Activated CD4-positive, CD25-positive, alpha-beta regulatory T cell treated with anti-CD3 and anti-CD28 coated beads, Interleukin-2, amount 50 U/mL, for 16 hours (primary cell): Measurements from ENCODE around the gene MCC.

Experiments used
- DNase-seq: peaks from one replicate; pipeline ENCODE4 v3.0.0-alpha.2; 2020; ENCODE audit warnings: low read depth, low spot score

MCC gene

DNA sequence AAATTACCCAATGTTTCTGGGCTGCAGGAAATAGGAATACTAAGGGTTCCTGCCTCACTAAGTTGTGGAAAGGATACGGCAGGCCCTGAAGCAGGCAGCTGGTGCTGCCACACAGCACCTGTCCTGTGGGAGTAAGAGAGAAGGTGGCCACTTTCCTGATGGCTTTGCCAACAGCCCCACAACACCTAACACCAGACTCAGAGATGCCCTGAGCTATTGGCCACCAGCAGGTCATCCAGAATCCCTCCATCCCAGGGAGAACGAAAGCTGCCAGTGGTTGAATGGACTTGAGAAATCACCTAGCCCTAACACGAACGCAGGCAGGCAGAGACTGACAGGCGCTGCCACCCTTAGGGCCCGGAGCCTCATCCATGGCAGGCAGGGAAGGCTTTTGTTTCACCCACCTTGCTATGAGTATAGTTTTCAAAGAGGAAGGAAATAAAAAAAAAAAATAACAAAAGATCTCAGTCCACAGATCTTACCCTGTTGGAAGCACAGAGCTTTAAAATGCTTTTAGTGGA, 429.5 kb downstream of the MCC start:
- no peak for DNase-seq

DNA sequence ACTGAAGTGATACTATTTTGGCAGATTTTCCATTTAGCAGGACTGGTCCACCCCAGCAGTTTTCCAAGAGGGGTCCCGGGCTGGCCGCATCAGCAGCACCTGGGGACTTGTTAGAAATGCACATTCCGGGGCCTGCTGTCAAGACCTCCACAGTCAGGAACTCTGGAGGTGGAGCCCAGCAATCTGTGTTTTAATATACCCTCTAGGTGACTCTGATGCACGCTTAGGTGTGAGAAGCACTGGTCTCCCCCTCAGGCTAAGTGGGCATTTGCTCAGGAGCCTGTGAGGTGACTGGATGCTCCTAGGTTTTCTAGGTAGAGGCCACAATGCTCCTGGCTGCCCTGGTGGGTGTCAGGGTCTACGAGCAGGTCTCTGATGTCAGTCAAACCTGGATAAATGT, 430.0 kb downstream of the MCC start:
- no peak for DNase-seq

DNA sequence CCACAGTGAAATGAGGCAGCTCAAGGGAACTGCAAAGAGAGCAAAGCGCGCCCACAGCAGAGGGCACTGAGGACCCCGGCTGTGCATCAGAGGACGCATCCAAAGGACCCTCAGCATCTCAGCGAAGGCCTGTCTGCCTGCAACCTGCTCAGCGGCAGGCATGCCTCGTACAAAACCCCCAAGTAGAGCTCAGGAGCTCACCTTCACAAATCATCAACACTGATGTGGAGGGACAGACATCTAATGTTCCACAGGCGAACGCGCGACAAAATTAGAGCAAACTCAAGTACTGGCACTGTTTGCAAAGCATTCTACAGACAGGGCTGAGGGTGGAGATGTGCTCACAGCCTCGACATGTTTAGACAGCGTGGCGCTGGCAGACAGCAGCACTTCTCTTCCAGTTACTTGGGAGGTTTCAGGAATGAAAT, 430.7 kb downstream of the MCC start:
- DNase-seq, result no peak

DNA sequence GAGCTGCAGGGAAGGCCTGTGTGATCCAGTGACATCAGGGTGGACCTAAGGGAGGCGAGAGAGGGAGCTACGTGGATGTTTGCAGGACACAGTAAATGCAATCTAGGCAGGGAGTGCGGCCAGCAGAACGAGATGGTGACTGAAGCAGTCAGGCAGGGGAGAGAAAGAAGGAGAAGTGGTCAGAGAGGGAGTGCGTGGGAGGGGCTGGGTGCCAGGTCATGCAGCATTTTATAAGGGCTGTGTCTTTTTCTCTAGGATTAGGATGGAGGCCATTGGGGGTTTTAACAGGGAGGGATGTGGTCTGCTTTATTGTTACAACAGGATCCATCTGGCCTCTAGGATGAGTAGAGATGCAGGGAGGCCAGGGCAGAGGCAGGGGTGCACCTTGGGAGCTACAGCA, 431.3 kb downstream of the MCC start:
- no peak for DNase-seq

DNA sequence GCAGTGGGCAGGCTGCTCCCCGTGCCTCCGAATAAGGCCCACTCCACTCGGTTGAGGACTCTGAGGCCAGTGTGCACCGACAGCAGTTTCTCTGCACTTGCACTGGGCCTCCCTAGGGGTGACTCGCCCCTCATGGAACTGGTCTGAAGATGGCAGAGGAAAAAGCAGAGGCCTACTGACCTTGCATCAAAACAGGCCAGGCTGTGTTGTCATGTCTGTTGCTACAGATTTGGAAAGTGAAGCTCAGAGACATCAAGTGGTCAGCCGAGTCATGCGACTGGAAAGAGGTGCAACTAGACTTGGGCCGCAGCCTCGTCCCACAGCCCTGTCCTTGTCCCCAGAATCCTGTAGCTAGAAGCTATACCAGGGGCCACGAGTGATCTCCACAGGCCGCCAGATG, 433.4 kb downstream of the MCC start:
- no peak for DNase-seq

DNA sequence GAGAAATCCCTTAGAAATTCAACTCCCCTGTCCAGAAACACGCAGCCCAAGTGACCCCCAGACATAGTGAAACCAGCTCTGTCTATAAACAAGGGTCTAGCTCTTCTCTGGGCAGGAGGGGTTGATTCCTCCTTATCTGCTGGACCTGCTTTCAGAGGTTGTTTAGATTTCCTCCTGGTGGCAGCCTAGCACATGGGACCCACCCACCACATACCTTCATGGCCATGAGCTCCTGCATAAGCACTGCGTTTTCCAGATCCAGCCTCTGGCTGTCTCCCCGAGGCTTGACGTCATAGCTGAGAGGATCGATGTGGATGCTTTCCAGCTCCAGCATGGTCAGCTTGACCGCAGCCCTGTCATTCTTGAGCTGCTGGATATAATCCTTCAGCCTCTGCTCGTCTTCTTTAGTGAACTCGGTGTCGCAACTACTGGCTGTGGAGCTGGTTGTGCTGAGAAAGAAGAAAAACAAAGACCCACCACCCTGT, 434.7 kb downstream of the MCC start:
- no peak for DNase-seq

DNA sequence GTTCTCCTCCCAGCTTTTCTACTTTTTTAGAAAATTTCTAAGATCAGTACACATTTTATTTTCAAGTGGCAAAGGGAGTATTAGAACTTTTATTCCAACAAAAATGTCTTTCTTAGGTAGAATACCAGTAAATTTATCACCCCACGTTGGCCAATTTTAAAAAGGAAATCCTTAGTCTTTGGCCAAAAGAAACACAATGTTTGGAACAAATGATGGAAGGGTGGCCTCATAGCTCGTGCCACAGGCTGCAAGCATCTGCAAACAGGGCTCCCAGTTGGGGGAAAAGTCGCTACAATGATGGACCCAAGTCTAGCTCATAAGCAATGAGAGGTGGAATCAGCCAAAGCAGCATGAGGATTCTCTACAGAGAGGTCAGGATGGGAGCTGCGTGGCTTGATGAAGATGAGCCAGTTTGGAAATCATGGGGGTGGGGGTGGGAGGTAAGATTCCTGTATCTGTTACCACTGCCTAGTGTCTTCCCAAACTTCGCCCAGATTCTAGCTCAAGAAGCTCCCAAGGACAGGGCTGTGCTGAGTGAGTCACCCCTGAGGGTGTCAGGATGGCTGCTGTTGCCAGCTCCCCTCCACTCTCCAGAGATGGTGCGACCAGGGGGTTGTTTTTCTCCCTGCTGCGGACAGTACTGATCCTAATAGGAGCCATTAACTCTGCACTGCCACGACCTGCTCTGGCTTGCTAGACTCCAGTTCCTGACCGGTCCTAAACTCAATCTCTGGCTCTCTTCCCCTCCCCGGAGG, 436.0 kb downstream of the MCC start:
- no peak for DNase-seq

DNA sequence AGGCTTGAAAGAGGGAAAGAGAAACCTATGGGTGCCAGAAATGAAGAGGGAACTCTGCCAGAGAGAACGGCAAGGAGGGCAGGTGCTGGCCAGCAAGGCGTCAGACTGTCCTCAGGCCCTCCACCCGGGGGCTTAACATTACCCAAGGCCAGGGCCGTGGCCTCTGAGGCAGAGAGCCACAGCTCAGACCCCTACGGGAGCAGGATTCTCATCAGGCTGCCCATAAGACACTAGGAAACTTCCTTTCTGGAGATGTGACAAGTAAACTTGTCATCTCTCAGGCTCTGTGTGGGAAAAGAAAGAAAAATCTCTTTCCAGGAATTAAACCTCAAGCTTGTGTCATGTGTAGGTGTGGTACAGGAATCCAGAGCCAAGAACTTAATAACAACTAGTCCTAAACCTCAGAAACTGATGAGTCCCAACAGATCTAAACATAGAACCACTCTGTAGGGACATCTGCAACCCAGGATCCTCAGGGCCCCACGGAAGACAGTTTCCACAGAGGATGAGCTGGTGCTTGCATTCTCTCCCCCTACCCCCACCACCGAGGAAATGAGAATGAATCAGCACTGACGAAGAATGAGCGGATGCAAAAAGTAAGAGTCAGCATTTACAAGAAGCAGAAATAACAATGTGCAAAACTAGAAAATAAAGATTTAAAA, 437.4 kb downstream of the MCC start:
- DNase-seq, result no peak

DNA sequence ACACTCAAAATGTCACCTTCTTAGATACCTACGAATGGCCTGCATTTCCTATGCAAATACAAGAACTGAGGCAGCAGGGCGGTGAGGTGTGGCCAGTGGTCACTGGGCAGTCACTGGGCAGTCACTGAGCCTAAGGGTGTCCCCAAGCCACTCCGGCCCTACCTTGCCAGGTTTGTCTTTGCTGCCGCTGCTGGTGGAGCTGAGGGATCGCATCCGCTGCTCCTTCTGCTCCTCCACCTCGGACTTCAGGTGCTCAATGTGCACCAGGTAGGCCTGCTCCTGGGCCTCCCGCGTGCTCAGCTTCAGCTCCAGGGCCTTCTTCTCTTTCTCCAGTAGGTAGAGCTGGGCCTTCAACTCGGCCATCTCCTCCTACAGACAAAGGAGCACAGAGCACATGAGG, 439.3 kb downstream of the MCC start:
- no peak for DNase-seq

DNA sequence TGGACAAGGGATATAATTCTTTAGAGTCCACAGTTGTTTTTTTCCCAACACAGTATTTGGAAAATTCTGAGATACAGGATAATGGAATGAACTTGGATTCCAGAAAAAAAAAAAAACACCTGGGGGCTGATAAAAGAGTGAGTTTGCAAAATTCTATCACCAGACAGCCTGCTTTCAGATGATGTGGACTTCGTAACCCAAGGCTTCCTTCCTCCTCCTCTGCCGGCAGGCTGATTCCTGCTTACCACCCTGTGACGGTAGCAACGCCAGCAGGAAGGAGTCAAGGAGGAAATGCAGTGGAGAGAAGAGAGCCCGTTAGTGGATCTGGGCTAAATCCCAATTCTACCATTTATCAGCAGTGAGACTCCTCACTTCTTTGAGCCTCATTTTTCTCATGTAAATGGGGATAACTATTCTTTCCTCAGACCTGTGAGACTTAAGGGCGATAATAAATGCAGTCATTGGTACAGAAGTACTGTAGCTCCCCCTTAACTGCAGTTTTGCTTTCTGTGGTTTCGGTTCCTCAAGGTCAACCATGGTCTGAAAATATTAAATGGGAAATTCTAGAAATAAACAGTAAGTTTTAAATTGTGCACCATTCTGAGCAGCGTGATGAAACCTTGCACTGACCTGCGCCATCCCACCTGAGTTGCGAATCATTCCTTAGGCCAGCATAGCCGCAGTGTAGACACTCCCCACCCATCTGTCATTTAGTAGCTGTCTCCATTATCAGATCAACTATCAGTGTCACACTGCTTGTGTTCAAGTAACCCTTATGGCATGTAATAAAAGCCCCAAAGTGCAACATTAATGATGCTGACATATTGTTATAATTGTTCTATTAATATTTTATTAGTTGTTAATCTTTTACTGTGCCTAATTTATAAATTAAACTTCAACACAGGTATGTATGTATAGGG, 440.3 kb downstream of the MCC start:
- no peak for DNase-seq

DNA sequence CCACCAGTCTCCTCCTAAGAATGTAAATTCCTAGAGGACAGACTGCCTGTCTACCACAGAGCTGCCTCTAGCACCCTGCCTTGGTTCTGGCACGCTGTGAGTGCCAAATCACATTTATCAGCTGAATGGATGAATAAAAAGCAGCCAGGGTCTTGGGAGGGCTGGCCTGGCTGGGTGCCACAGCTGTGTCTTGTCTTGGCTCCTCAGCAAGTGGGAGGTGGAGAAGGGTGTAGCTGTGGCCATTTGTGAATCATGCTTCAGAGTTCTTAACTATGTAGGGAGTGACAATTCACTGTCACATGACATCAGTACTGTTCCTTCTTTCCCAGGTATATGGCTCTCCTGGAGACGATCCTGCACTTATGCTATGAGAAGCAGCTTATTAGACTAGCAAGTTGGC, 441.0 kb downstream of the MCC start:
- no peak for DNase-seq

DNA sequence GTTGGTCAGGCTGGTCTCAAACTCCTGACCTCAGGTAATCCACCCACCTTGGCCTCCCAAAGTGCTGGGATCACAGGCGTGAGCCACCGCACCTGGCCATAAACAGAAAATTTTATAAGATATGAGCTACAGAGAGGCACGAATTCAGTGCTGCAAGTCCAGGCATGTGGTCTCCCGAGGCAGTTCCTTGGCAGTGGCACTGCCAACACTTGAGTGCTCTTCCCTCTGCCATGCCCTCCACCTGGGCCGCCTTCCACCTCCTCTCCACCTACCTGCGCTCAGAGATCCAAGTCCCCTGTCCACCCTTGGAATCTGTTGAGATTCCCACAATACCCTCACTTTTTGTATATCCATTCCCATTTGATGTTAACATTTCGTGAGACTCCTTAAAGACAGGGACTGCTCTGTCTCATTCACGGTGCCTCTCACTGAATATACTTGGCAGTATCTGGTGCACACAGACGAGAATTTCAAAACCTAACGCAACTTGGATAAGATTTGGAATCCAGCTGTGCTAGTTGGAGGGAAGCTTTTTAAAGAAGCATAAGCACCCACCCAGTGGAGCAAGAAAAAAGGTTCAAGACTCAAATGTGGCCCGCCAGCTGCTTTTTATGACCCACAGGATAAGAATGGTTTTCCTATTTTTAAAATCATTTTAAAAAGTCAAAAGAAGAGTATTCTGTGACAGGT, 443.3 kb downstream of the MCC start:
- no peak for DNase-seq

DNA sequence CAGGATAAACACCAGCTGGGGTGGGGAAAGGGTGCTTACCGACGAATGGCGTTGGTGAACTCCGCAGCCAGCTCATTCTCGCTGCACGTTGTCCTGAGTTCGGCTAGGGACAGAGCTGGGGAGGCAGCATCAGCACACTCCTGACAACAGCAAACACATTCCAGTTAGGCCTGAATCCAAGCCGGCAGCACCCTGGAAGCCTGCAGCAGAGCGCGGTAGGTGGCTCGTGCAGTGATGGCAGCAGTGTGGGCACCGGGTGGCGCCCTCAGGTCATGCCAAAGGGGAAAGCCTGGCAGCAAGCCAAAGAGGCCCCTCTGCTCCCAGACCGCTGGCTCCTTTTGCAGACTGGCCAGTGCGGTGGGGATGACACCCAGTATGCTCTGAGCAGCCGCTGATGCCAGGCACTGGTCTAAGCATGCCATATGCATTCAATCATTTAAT, 444.7 kb downstream of the MCC start:
- DNase-seq, result no peak

DNA sequence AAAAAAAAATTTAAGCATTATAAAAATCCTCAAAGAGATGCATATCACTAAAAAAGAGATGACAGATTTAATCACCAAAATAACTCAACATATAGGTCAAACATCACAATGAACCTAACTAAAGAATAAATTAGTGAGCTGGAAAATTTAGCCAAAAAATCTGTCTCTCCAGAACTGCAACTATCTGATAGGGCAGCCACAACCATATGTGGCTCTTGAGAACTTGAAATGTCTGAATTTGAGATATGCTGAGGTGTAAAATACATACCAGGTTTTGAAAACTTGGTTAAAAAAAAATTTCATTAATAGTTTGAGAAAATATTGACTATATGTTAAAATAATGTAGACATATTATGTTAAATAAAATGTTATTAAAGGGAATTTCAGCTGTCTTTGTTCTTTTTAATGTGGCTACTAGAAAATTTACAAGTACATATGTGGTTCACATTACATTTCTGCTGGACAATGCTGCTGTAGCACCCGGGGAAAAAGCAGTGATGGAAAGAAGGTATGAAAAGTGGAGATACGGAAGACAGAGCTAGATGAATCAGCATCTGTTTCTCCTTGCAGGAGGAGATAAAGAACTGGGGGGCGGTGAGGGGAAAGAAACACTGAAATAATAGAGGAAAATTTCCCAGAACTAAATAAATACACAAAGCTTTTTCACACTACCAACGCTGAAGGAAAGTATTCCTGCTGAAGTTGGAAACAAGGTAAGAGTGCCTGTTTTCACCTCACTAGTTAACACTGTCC, 445.6 kb downstream of the MCC start:
- DNase-seq, result no peak

DNA sequence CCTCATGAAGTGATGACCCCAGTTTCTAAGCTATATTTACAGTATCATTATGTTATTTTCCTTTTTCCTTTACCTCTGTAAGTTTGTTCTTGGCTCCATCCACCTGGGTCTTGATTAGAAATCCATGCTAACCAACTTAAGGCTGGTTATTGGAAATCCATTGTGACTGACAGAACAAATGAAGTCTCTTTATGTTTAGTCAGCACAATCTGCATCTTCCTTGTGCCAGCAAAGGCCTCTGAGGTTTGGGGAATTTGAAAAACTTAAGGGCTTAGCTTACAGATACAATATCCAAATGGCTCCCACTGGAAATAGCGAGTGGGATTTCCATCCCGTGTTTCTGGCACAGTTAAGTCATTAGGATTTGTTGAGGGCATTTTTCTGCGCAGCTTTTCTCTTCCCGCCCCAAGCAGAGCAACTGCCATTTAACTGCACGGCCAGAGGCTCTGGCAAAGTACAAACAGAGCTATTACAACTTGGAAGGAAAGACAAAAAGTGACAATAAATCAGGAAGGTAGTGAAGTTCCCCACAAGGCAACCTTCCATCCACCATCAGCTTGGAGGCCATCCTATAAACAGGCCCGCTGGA, 447.5 kb downstream of the MCC start:
- DNase-seq, result no peak

DNA sequence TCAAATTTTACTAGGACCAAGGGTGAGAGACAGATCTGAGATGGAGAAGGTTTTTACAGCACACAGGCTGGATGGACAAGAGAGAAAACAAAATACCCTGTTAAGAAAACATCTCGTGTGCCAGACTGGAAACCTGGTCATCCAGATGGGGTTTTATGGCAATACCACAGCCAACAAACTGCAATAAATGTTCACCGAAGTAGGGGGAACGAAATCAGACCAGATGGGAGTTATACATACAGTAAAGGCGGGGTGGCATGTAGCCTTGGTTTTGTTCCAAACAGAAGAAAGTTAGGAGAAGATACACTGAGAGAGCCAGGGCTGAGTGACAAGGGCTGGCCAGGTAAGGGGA, 448.3 kb downstream of the MCC start:
- DNase-seq, result no peak

DNA sequence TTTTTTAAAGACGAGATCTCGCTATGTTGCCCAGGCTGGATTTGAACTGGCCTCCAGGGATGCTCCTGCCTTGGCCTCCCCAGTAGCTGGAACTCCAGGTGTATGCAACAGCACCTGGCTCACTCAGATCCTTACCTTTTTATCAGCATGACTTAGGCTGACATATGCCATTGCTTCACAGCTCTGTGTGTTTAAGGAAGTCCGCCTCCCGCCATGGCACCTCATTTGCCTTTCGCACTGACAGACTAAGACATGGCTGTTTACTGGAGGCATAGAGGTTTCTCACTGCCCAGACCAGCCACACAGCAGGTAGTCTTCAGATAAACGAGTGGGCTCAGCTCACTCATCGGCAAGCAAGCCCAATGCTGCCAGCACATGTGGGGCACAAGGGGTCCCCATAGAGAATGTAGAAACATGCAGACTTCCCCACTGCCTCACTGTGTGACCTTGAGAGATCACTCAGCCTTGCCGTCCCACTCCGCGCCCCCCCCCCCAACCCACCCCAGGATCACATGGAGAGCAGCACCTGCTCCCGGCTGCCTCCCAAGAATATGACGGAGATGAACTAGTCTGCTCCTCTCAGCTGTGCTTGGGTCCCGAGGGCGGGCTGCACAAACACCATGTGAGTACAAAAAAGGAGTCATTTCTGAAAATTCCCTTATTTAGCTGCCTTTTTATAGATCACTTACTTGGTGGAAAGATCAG, 448.9 kb downstream of the MCC start:
- DNase-seq, result no peak

DNA sequence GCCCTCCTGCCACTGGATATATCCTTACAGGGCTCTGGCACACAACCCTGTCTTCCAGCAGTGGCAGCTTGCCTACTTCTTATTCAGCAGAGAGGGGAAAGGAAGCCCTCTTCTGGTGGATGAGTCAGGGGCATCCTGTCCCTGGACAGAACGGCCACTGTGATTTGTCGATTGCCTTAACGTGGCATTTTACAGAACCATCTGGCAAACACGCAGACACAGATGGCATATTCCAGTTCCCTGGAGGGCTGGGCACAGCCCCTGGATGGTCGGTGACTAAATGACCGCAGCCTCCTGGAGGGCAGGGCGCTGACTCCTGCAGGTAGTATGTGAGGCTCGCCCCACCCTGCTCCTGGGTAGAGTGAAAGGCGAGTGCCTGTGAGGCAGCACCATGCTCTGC, 449.5 kb downstream of the MCC start:
- DNase-seq, result no peak

DNA sequence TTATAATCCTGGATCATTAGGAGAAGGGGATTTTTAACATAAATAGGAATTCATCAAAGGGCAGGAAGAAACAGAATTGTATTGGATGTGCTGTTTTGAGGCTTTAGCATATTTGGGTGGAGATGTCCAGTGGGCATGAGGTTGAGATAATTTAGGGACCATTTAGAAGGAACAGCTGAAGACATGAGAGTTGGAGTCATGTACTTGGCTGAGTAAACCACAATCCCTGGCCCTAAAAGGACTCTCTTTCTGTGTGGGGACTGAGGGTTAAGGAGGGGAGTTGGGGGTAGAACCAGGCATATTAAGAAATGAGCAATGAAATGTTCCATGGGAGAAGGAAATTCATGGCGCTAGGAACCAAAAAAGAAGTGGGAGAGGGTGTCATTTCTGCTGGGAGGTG, 450.1 kb downstream of the MCC start:
- no peak for DNase-seq

DNA sequence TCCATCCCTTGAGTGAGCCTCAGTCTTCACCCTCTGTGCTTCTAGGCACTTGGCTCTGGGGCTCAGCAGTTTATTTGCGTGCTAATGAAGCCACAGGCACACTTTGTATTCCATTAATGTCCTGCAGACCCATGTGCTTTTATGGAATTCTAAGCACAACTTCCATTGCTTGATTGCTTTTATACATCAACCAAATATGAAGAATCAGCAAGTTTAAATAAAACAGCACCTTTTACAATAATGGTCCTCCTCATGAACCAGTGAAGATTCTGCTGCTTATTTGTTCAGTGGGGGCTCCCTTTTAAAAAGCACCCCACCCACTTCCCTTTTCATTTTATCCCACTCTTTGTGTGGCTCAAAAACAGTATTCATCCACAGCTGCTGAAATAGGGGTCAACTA, 451.4 kb downstream of the MCC start:
- DNase-seq, result no peak
